ENCODE measurements around the gene FLNB.

The FLNB gene

DNA sequence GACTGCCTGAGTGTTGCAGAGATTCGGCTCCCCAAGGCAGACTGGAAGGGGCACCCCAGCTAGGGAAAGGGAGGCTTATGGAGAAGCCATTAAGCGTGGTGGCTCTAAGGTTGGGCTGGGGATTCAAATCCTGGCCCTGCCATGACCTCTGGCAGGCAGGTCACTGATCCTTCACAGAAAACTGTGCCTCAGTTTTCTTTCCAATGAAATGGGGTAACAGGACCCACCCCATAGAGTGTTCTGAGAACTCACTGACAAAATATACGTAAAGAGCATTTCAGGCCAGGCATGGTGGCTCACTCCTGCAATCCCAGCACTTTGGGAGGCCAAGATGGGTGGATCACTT, 167.9 kb downstream of the FLNB start:
- TF ChIP-seq, protein P1, sequence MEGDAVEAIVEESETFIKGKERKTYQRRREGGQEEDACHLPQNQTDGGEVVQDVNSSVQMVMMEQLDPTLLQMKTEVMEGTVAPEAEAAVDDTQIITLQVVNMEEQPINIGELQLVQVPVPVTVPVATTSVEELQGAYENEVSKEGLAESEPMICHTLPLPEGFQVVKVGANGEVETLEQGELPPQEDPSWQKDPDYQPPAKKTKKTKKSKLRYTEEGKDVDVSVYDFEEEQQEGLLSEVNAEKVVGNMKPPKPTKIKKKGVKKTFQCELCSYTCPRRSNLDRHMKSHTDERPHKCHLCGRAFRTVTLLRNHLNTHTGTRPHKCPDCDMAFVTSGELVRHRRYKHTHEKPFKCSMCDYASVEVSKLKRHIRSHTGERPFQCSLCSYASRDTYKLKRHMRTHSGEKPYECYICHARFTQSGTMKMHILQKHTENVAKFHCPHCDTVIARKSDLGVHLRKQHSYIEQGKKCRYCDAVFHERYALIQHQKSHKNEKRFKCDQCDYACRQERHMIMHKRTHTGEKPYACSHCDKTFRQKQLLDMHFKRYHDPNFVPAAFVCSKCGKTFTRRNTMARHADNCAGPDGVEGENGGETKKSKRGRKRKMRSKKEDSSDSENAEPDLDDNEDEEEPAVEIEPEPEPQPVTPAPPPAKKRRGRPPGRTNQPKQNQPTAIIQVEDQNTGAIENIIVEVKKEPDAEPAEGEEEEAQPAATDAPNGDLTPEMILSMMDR (conservative IDR thresholded peaks at IDR 0.05): no peak
- peak overlapping the region; percentile 88 for H3K27ac ChIP-seq

DNA sequence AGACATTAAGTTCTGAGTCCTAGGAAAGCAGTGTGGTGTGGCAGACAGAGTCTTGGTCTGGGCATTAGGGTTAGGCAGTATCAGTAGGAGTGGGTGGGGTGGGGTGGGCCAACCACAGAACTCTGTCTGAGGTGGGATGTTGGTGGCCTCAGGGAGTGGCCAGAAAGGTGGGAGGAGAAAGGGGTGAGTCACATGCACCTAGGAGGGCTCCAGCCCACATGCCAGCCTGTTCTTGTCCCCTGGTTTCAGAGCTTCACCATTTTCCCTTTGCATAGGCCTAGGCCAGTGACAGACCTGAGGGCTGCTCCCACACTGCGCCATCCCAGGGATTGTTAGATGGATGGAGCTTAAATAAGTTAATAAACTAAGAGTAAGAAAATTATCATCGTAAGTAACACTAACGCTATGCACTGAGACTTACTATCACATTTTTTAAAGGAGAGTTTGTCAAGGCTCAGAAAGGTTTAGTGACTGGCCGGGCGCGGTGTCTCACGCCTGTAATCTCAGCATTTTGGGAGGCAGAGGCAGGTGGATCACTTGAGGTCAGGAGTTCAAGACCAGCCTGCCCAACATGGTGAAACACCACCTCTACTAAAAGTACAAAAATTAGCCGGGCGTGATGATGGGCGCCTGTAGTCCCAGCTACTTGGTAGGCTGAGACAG, 168.7 kb downstream of the FLNB start:
- peak overlapping the region; percentile 60; the same call in 1 of the 2 replicates for H3K27ac ChIP-seq
- TF ChIP-seq, protein P1 (conservative IDR thresholded peaks at IDR 0.05): no peak

DNA sequence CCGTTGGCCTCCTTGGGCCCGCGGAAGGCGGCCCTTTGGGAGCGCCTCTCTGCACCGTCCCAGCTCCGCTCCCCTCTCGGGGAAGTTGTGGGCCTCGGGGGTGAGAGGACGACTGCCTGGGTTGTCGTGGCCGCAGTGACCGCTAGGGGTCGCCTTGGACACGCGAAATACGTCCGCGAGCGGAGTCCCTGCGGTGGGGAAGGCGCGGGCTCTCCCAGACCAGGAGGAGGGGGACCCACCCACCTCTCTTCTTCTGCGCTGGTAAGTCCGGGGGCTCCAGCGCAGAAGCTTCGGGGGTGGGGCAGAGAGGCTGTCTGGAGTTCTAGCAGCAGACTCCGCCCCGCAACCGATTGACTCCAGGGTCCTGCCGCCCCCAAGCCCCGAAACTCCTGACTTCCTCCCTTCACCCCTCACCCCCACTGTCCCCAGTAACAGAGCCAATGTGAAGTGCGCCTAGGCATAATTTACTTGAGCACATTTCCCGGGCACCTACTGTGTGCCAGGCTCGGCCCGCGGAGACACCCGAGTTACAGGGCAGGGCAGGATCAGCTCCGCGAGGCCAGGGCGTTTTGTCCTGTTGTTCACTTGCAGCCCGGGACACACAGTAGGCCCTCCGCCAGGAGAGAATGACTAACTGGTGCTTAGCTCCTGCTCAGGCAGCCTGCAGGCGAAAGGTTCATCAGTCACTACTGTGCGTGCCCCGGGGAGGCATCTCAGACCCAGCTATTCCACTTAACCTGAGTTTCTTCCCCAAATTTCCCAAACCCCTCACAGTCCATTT, 169.7 kb downstream of the FLNB start:
- H3K27ac ChIP-seq: peak overlapping the region; percentile 60; the same call in 1 of the 2 replicates
- TF ChIP-seq, protein P1 (conservative IDR thresholded peaks at IDR 0.05): peak; percentile 96

DNA sequence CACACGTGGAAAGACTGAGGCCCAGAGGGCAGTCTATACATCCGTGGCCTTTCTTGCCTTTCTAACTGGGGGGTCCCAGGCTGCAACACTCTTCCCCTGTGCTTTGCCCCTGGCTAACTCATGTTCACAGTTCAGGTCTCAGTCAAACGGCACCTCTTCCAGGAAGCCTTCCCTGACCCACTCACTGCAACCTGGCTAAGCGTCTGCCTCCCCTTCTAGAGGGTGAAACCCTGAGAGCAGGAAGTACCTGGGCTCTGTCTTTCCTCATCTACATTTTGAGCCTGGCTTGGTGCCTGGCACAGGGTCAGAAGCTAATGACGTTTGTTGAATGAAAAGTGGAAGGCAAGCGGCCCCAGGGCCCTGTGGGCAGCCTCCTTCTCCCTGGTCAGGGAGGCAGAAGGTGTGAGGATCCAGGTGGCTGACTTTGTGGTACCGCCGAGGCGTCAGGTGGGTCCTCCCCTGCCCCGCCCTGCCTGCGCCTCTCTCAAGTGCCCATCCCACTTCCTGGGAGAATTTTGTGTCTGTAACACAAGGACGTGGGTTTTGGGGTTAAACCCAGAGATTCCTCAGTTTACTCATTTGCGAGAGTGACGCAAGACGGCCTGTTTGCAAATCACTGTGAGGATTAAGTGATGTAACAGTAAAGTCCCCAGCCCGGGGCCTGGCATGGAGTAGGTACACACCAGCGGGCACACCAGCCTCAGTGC, 170.5 kb downstream of the FLNB start:
- no peak overlapping the region for H3K27ac ChIP-seq
- TF ChIP-seq, protein P1 (conservative IDR thresholded peaks at IDR 0.05): no peak

DNA sequence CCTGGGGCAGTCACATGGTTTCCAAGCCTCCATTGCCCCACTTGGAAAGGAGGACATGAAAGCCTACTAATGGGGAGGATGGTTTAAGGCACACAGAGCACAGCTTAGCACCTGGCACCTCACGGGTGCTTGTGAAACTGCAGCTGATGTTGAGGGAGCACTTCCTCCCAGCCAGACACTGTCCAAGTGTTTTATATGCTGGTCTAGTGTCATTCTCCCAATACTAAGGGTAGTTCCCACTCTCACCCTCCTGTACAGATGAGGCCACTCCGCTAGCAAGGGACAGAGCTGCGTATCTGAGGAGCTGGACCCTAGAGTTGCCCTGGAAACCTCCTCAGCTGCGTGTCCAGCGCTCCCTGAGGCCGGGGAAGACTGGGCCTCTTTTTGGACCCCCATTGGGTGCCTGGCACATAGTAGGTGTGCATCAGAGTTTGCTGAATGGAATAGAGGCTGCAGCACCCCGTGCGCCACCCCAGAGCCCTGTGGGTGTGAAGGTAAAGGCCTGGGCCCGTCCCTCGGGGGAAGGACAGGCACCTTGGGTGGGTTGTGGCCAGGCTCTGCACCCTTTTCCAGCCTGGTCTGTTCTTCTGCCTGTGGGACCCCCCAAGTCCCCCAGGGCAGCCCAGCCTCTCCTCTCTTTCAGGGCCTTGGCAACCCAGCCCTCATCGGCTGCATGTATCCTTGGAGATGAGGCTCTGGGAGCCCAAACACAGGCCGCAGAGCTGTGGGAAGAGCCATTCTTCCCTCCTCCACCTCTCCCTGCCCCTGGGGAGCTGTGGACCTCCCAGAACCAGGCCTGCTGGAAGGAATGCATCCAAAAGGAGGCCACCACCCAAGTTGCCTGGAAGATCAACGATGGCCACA, 171.2 kb downstream of the FLNB start:
- TF ChIP-seq, protein P1 (conservative IDR thresholded peaks at IDR 0.05): no peak
- H3K27ac ChIP-seq: no peak overlapping the region

DNA sequence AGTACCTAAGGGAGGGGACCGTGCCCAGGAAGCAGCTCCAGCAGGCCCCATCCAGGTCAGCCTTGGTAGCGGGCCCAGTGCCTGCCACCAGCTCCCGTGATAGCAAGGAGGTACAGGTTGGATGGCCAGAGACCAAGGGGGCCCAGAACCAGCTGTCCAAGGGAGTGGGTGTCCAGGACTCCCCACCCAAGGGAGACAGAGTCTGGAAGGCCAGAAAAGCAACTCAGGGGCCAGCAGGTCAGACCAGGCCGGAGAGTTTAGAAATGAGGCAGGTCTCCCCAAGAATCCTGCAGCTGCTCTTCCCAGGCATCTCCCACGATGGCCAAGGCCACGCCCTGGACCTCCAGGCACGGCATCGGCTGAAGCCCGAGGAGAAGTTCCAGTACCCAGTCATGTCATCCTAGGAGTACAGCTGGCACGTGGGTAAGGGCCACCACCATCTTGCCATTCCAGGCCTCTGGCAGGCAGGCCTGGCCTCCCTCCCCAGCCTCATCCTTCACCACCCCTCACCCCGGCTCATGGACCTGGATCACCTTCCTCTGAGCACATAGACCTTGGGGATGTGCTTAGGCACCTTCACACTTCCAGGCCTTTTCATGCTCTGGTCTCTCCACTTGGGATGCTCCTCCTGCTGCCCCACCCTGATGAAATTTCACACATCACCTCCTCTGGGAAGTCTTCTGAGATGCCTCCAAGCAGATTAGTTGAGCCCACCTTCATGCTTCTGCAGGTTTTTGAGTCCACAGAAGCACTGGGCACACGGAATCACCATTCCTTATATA, 172.1 kb downstream of the FLNB start:
- TF ChIP-seq, protein P1 (conservative IDR thresholded peaks at IDR 0.05): no peak

More for the DNA sequence above, 172.1 kb downstream of the FLNB start:
- H3K27ac ChIP-seq: no peak overlapping the region

Measured in VCaP (cell line).